GM21367 (cell line): Measurements from ENCODE around the gene TLE5.
"Not testable (repeated sequence)": the region's sequence is repeated elsewhere in the genome, so short reads cannot be mapped to it uniquely, and the experiment has no call there.

Source experiments
- ATAC-seq: cut with Tn5 transposase; IDR thresholded peaks from one replicate; pipeline ENCODE4 v1.9.1; 2021; ENCODE audit not compliant: unreplicated experiment

TLE5 gene

DNA sequence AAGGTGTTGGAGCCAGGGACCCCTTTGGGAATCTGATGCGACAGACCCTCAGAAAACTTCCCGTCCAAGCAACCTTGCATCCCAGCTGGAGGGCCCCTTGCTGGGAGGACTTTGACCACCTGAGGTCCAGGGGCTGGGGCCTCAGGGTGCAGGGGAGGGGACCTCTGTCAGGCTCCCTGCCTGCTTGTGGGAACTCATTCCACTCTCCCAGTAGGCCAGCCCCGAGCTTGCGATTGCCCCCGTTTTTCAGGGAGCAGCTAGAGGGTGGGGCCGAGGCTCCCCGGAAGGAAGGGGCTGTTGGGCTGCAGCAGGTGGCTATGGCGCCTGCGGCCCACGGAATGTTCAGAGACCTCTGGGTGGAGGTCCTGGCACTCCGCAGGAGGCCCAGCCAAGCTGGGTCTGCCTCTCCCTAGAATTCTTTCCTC, 34.6 kb upstream of the TLE5 start:
- ATAC-seq = no peak

DNA sequence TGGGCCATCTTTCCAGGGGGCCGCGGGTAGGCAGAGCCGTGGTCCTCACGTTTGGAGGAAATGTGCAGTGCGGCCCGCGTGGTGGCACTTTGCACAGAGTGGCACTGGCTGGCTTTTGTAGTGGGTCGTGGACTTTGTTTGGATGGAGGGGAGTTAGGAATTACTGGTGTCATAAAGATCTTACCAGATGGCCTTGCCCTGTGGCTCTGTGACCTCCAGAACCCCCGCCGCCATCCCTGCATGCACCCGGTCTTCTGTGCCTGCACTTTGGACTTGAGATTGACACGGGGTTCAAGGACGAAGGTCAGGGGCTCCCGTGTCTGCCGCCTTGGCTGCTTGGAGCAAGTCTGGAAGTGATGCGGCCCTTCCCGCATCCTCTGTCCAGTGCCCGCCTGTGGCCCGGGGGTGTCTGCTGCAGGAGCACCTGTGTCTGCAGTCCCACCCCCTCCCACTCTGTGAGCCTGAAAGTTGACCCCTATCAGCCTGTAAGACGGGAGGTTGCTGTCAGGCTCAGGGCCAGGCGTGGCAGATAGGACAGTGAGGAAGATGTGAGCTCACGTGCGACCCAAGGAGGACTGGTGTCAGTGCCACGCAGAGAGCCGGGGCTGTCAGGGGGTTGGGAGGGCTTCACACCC, 34.1 kb upstream of the TLE5 start:
- no peak for ATAC-seq

DNA sequence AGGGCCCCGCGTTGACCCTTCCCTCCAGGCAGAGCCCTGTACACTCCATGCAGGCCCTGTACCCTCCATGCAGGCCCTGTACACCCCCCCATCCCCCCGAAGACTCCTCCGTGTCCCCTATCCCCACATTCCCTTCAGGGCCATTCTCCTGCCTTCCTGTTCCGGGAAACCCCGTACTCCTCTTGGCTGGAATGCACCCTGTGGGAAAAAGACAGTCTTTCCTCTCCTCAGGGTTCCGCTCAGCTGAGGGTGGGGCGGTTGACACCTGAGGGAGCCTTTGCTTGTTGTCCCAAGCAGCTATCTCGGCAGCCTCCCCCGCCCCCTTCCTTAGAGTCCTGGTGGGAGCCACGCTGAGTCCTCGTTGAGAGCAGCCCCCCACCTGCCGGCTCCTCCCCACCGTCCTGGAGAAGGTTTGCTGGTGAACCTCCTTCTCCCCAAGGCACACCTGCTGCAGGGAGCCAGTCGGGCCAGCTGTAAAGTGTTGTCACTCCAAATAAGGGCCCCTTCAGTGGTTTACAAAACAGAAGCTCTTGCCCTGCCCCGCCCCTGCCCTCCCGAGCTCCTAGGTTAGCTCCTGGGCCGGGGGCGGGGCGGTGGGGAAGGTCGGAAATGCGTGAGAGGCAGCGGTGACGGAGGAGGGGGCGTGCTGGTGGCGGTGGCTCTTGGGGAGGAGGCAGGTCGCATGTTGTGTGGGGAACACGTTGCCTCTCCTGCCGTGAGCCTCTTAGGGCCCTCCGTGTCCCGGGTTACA, 33.3 kb upstream of the TLE5 start:
- ATAC-seq = no peak

DNA sequence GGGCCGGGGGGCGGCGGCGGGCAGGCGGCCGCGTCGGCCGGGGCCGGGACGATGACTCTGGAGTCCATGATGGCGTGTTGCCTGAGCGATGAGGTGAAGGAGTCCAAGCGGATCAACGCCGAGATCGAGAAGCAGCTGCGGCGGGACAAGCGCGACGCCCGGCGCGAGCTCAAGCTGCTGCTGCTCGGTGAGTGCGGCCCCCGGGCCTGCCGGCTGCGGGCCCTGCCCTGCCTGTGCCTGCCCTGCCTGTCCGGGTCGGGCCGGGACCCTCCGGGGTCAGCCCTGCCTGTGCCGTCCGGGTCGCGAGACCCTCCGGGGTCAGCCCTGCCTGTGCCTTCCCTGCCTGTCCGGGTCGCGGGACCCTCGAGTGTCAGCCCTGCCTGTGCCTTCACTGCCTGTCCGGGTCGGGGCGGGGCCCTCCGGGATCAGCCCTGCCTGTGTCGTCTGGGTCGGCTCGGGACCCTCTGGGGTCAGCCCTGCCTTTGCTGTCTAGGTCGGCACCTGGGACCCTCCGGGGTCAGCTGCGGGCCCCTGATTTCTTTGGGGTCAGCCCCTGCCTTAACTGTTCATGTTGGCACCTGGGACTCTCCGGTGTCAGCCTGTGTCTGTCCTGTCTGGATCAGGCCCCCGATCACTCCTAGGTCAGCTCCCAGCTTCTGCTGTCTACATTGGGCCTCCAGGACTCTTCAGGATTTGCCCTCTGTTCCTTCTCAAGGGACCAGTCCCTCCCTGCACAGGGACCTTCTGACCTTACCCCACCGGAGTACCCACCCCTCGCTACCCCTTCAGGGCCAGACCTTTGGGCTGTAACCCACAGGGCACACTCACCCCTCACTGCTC, 32.5 kb upstream of the TLE5 start:
- ATAC-seq = no peak

DNA sequence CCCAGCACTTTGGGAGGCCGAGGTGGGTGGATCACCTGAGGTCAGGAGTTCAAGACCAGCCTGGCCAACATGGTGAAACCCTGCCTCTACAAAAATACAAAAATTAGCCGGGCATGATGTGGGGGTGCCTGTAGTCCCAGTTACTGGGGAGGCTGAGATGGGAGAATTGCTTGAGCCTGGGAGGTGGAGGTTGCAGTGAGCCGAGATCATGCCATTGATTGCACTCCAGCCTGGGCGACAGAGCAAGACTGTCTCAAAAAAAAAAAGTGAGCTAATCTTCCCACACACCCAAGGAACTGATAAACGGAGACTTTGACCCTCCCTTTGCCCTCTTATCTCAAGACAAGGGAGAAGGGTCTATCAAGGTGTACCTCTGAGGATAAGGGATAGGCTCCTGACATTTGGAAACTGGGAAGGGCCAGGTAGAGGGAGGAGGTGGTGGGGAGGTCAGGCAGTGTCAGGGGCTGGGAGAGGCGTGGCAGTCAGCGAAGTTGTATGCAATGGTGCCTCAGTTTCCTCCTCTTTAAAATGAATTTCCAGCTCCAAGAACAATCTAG, 27.1 kb upstream of the TLE5 start:
- not testable (repeated sequence) for ATAC-seq

DNA sequence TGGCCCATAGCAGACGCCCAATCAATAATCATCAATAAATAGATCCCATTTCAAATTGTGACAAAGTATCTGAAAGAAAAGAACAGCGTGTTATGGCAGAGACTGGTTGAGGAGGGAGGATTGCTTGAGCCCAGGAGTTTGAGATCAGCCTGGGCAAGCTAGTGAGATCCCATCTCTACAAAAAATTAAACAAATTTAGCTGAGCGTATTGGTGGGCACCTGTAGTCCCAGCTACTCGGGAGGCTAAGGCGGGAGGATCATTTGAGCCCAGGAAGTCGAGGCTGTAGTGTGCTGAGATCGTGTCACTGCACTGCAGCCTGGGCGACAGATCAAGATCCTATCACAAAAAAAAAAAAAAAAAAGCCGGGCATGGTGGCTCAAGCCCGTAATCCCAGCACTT, 25.5 kb upstream of the TLE5 start:
- no peak for ATAC-seq

DNA sequence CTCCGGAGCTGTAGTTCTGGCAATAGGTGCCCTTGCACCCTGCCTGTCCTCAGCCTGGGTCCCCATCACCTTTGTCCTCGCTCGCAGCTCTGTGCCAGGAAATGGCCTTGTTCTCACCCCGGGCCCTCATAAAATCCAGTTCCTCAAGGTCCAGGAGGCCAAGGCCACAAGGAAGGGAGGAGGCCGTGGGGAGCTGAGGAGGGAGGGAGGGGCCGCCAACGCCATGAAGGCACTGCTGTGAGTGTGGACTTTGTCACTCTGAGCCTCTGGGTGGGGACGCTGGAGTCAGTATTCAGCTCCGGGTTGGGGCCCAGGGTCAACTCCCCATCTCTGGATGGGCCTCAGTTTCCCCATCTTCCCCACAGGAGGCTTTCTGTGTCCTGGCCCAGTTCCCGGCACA, 22.6 kb upstream of the TLE5 start:
- ATAC-seq = no peak

DNA sequence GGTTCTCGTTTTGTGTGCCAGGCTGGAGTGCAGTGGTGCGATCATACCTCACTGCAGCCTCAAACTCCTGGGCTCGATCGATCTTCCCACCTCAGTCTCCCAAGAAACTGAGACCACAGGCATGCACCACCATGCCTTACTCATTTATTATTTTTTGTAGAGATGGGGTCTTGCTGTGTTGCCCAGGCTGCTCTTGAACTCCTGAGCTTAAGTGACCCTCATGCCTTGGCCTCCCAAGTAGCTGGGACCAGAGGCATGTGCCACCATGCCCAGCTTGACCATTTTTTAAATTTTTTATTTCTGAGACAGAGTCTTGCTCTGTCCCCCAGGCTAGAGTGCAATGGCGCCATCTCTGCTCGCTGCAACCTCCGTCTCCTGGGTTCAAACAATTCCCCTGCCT, 21.7 kb upstream of the TLE5 start:
- ATAC-seq = no peak

DNA sequence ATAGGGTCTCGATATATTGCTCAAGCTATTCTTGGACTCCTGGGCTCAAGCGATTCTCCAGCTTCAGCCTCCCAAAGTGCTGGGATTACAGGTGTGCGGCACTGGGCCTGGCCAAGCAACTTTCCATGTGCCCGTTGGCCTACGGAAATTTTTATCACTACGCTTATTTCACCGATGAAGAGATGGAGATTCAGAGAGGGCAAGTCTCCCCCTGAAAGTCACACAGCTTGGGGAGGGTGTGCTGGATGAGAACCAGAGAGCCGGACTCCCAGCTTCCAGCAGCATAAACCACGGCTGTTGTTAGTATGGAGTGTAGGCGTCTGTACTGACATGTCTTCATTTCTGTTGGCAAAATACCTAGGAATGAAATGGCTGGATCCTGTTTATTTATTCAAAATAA, 20.0 kb upstream of the TLE5 start:
- ATAC-seq = no peak

DNA sequence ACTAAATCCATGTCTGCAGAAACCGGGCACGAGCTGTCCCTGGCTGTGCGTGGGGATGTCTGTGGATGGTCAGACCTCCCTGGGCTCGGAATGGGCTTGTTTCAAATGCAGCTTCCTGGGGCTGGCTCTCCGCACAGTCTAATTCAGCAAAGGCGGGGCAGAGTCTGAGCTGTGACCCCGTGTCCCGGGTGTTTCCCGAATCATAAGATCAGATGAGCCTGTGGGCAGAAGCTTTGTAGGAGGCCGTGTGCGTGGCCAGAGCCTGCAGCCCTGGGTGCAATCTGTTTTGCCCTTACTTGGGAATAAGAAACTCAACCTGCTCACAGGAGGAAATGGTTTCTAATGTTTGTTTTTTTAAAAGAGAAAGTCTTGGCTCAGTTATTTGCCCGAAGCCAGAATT, 18.0 kb upstream of the TLE5 start:
- no peak for ATAC-seq

DNA sequence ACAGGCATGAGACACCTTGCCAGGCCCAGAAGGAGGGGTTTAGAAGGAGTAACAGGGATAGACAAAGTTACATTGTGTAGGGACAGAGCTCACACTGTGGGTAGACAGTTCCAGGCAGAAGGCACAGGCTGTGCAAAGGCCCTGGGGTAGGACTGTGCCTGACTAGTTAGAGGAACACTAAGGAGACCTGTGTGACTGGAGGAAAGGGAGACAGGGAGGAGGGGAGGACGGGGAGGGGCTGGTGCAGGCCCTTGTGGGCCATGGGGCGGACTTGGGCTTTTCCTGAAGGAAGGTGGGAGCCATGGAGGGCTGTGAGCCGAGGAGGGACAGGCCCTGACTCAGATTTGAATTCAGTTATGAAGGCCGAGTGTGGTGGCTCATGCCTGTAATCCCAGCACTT, 17.3 kb upstream of the TLE5 start:
- no peak for ATAC-seq

DNA sequence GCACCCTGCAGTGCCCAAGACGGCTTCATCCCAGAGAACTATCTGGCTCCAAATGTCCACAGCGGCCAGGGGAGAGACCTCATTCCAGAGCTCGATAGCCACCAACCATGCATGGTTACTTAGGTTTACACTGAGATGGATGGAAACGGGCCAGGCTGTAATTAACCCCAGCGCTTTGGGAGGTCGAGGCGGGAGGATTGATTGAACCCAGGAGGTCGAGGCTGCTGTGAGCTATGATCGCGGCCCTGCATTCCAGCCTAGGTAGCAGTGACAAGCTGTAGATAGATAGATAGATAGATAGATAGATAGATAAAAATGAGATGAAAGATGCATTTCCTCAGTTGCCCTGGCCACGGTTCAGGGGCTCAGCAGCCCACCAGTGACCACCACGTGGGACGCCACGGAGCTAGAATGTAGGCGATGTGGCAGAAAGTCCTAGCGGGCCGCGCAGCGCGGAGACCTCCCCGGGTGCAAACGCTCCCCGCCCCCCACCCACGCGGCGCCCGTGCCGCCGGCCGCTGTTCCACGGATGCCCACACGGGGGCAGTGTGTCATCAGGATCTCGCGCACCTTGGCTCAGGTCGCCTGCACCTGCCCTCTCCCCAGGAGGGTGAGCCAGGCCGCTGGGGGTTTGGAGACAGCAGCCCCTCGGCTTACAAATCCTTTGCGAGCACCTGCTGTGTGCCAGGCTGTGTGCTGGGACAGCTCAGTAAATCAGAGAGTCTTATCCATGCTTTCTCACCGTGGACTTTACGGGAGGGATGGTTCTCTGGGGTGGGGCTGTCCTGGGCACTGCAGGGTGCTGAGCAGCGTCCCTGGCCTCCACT, 13.5 kb upstream of the TLE5 start:
- ATAC-seq = no peak

DNA sequence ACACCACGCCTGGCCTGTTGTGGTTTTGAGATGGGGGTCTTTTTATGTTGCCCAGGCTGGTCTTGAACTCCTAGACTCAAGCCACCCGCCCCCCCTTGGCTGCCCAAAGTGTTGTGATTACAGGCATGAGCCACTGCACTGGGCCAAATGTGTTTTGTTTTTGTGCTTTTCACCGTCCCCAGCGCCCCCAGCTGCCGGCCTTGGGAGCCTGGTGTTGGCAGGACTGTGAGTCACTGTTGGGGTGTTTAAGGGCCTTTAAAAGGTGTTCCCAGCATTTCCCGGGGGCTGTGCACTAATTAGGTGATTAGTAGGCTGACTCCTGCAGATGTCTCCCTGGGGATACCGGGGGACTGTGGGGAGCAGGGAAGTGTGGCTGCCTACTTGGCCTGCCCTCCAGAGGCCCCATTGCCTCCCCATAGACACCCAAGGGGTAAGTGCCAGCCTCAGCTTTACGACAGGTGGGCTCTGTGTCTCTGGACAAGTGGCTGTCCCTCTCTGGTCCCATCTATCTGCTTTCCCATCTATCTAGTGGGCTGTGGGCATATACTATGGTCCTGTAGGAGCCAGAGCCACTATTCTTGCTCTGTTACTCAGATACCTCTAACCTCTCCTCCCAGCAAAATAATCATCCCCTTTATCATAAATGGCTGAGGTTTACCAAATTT, 11.8 kb upstream of the TLE5 start:
- ATAC-seq = no peak

DNA sequence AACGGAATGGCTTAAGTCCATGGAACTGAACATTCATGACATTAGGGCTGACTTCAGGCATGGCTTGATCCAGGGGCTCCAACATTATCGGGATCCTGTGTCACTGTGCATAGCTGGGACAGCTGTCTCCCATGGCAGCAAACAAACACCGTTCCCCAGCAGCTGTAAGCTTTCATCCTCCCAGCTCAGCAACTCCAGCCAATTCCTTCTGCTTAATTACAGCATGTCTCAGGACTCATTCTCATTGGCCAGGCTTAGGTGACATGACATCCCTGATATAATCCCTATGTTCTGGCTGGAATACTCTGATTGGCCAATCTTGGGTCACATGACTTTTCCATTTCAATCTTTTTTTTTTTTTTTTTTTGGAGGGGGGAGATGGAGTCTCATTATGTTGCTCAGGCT, 10.9 kb upstream of the TLE5 start:
- ATAC-seq = no peak

DNA sequence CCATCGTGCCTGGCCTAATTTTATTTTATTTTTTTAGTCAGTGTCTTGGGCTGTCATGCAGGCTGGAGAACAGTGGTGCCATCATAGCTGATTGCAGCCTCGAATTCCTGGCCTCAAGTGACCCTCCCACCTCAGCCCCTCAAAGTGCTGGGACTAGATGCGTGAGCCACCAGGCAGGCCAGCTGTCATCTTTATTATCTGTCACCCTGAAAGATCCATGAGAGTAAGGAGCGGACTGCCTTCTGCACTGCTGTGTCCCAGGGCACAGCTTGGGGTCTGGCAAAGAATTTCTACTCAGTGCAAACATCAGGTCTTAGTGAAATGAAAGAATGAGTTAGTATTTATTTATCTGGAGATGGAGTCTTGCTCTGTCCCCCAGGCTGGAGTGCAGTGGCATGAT, 9.5 kb upstream of the TLE5 start:
- ATAC-seq = no peak

DNA sequence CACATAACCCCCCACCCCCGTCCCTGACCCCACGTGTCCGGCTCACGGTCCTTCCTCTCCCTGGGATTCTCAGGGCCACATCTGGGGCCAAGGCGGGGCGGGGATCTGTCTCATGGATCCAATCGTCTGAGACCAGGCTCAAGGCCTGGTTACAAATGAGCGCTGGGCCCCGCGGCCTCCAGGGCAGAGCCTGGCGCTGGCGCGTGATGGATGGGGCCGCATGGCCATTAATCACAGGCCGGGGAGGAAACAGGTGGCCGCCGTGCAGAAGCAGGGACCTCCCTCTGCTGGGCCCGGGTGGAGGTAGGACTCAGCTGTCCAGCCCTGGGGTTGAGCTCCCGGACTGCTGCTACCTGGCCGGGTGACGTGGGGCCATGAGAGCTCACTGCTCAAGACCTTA, 5.8 kb upstream of the TLE5 start:
- no peak for ATAC-seq

DNA sequence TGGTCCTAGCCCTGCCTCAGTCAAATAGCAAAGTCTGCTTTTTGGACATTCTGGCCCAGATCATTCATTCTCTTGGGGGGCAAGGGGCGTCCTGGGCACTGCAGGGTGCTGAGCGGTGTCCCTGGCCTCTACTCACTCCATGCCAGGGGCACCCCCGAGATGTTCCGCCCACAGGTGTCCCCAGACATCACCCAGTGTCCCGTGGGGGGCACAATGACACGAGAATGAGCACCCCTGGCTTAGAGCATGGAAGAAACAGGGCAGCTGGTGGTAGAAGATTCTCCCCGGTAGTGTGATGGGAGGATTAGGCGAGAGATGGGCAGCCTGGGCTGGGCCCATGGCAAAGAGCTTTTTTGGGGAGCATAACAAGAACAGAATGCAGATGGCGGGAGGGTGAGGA, 5.3 kb upstream of the TLE5 start:
- no peak for ATAC-seq

DNA sequence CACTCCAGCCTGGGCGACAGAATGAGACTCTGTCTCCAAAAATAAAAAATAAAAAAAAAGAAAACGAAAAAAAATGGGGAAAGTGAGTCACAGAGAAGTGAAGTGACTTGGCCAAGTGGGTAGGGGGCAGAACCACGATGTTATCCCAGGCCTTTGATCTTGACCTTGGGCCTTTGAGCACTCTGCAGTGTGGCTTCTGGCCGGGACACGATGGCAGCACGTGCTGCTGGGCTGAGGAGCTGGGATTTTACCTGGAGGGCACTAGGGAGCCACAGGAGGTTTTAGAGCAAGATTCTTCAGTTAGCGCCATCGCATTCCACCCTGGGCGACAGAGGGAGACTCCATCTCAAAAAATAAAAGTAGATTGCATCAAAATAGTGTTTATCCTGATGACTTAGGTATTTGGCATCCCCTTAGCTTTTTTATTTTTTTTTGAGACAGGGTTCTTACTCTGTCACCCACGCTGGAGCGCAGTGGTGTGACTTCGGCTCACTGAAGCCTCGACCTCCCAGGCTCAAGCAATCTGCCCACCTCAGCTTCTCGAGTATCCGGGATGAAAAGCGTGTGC, 4.3 kb upstream of the TLE5 start:
- no peak for ATAC-seq

DNA sequence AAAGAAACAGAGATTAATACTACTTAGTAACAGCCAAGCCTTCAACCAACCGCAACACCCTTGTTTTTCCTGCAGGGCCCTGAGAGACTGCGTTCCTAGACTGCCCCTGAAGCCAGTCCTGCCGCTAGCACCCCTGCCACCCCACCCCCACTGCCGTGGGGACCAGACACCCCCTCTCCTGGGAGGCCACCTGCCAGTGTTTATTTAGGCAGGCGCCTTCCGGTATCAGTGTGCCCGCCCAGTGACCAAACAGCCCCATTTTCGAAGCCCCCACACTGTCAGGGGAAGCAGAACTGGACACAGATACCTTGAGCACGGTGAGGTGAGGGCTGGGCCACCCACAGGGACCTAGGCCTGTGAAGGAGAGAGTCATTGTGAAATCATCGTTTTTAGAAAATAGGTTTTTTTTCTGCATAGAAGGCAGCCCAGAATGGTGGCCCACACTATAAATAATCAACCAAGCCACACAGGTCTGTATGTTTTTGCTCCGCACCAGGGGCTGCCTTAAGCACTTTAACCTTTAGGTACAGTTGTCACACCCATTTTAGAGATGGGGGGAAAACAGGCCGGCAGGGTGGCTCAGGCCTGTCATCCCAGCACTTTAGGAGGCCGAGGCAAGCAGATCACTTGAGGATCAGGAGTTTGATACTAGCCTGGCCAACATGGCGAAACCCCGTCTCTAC, 3.5 kb upstream of the TLE5 start:
- ATAC-seq = no peak

DNA sequence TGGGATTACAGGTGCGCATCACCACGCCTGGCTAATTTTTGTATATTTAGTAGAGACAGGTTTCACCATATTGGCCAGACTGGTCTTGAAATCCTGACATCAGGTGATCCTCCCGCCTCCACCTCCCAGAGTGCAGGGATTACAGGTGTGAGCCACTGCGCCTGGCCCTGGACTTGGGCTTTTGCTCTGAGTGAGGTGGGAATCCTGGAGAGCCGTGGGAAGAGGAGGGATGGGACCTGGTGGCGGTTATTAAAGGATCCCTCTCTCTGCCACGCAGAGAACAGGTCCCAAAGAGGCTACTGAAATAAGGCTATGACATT, 1.7 kb upstream of the TLE5 start:
- no peak for ATAC-seq
